Measurements from ENCODE around the gene PARP12. TPM values are rescaled to one million over a fixed set of nuclear protein-coding genes. Genes with fewer than 3 reads are reported as not detected.

The PARP12 gene
- total and polyA plus RNA-seq, 9 of the 15 experiments (the other 6 are each of a cell fraction or from before 2014, with no cell fraction given): 4.6 to 40.4 (median 23.5) TPM

- TF ChIP-seq PCBP1 (IDR thresholded peaks at IDR 0.05; ENCODE audit: low read depth, low read length, poor library complexity, severe bottlenecking): peak; percentile 4
- peak in 1 of 2 experiments; percentile 36; a peak in 1 of 4 replicates for TF ChIP-seq HDAC1 (IDR thresholded peaks at IDR 0.05)
- TF ChIP-seq MYC (IDR thresholded peaks at IDR 0.05; ENCODE audit: low read depth, low read length): no peak
- 0 out of 2 replicates have a peak, but pooled peaks have one; percentile 18 for TF ChIP-seq MYC (CRISPR knock-in tag; IDR thresholded peaks at IDR 0.05; ENCODE audit: borderline replicate concordance, low read depth)
- 0 out of 2 replicates have a peak, but pooled peaks have one; percentile 5 for TF ChIP-seq DEAF1 (CRISPR knock-in tag; IDR thresholded peaks at IDR 0.05)
- TF ChIP-seq MGA (IDR thresholded peaks at IDR 0.05): peak; percentile 58
- no peak for TF ChIP-seq HMG20A (CRISPR knock-in tag; conservative IDR thresholded peaks at IDR 0.05)
- 0 out of 2 replicates have a peak, but pooled peaks have one; percentile 17 for TF ChIP-seq ZSCAN32 (CRISPR knock-in tag; IDR thresholded peaks at IDR 0.05)
- TF ChIP-seq NR4A1 (CRISPR knock-in tag; IDR thresholded peaks at IDR 0.05): peak; percentile 48; the same call in 1 of the 2 replicates
- no peak for TF ChIP-seq NR4A1 (tag; IDR thresholded peaks at IDR 0.05)
- TF ChIP-seq TAF7 (tag; IDR thresholded peaks at IDR 0.05): 0 out of 2 replicates have a peak, but pooled peaks have one; percentile 44
- 0 out of 2 replicates have a peak, but pooled peaks have one; percentile 7 for TF ChIP-seq IFI16 (CRISPR knock-in tag; IDR thresholded peaks at IDR 0.05)
- 0 out of 2 replicates have a peak, but pooled peaks have one; percentile 47 for TF ChIP-seq OTX1 (CRISPR knock-in tag; IDR thresholded peaks at IDR 0.05)
- peak; percentile 25; the same call in 1 of the 2 replicates for TF ChIP-seq ZBTB7A (IDR thresholded peaks at IDR 0.05; ENCODE audit: borderline replicate concordance, control insufficient read depth, low read depth, low read length)
- no peak for TF ChIP-seq CGGBP1 (CRISPR knock-in tag; IDR thresholded peaks at IDR 0.05)
Observed at GRCh38 chr7:140062118-140062527, 628 bp downstream of the PARP12 start (continued).

Data from K562 (cell line).